GM12801 (cell line): ENCODE measurements around the gene FXYD7.

Experiments used
- TF ChIP-seq, protein P1 (sequence below): IDR thresholded peaks from one replicate; pipeline ENCODE4 v1.5.1; 2011; ENCODE audit warnings: control low read depth; ENCODE audit not compliant: insufficient read length; ENCODE audit errors: extremely low read depth

The FXYD7 gene

DNA sequence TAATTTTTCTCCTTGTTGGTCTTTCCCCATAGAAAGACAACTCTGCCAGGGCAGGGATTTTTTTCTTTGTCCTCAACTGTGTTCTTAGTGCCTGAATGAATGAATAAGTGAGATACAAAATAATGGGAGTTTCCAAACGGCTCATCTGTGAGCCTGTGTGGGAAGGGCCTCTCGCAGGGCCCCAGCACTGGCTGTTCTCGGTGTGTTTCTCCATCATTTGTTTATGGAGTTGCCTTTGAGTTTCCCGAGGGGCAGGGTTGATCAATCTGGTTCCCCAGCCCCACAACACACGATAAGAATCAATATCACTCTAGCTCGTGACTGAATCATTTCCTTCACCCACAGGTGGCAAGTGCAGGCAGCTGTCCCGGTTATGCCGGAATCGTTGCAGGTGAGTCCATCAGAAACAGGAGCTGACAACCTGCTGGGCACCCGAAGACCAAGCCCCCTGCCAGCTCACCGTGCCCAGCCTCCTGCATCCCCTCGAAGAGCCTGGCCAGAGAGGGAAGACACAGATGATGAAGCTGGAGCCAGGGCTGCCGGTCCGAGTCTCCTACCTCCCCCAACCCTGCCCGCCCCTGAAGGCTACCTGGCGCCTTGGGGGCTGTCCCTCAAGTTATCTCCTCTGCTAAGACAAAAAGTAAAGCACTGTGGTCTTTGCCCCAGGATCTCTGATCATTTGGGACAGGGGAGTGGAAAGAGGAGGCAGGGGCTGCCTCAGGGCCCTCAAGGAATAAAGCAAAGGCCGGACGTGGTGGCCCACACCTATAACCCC lies 26.4 kb downstream of the FXYD7 start:
- TF ChIP-seq, protein P1, sequence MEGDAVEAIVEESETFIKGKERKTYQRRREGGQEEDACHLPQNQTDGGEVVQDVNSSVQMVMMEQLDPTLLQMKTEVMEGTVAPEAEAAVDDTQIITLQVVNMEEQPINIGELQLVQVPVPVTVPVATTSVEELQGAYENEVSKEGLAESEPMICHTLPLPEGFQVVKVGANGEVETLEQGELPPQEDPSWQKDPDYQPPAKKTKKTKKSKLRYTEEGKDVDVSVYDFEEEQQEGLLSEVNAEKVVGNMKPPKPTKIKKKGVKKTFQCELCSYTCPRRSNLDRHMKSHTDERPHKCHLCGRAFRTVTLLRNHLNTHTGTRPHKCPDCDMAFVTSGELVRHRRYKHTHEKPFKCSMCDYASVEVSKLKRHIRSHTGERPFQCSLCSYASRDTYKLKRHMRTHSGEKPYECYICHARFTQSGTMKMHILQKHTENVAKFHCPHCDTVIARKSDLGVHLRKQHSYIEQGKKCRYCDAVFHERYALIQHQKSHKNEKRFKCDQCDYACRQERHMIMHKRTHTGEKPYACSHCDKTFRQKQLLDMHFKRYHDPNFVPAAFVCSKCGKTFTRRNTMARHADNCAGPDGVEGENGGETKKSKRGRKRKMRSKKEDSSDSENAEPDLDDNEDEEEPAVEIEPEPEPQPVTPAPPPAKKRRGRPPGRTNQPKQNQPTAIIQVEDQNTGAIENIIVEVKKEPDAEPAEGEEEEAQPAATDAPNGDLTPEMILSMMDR = no peak

GRCh38 chr19:35170359-35171061 lies 27.5 kb downstream of the FXYD7 start:
- TF ChIP-seq, protein P1 = no peak

- TF ChIP-seq, protein P1 = no peak
Measured at GRCh38 chr19:35171730-35172129, 28.7 kb downstream of the FXYD7 start.

- TF ChIP-seq, protein P1 = no peak
Measured at GRCh38 chr19:35174226-35174625, 31.2 kb downstream of the FXYD7 start.

DNA sequence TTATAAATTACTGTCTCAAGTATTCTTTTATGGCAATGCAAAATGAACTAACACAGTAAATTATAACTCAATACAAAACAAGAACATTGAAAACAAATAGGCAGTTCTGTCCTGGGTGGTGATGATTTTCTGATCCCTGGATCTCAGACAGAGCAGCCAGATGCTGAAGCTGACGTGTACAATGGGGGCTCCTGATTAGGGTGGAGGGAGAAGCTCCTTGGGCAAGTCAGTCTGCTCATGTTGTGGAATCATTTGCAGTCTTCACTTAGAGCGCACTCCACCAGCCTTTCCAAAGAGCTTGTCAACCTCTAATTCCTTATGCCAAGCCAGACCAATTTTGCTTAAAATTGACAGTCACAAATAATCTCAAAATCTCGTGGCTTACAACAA lies 33.1 kb downstream of the FXYD7 start:
- TF ChIP-seq, protein P1 = no peak

- TF ChIP-seq, protein P1 = no peak
Measured at GRCh38 chr19:35177377-35178274, 34.6 kb downstream of the FXYD7 start.

DNA sequence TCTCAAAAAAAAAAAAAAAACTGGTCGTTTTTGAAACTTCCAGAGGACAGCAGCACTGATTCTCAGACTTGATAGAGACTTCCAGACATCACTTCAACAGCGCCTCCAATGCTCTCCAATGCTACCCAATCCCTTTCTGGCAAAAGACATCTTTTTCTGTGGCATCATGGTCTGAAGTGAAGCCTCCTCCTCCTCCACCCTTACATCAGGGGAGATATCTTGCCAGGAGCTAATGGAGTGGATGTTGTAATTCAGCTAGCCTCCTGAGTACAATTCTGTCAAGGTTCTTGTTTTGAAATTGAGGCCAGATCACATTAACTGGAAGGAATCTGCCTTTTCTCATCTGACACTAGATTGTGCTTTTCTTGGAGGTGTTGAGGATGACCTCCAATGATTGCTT lies 35.6 kb downstream of the FXYD7 start:
- TF ChIP-seq, protein P1 = no peak
